ENCODE measurements around the gene GLE1.

DNA sequence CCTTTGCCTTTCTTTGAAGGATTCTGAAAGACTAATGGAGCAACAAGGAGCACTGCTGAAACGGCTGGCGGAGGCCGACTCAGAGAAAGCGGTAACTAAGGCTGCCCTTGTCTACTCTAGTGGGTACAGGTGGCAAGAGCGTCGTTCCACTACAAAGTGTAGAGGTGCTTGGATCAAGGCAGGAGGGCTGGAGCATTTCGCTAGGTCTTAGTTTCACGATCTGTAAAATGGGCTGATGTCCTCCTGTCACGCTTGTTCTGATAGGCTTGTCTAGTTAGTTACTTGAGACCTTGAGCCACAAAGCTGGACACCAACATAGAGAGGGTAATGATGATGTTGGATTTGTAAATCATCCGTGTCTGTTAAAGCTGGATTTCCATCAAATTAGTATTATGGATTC is 23.0 kb upstream of the GLE1 start:
- TF ChIP-seq, protein P1, sequence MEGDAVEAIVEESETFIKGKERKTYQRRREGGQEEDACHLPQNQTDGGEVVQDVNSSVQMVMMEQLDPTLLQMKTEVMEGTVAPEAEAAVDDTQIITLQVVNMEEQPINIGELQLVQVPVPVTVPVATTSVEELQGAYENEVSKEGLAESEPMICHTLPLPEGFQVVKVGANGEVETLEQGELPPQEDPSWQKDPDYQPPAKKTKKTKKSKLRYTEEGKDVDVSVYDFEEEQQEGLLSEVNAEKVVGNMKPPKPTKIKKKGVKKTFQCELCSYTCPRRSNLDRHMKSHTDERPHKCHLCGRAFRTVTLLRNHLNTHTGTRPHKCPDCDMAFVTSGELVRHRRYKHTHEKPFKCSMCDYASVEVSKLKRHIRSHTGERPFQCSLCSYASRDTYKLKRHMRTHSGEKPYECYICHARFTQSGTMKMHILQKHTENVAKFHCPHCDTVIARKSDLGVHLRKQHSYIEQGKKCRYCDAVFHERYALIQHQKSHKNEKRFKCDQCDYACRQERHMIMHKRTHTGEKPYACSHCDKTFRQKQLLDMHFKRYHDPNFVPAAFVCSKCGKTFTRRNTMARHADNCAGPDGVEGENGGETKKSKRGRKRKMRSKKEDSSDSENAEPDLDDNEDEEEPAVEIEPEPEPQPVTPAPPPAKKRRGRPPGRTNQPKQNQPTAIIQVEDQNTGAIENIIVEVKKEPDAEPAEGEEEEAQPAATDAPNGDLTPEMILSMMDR (conservative IDR thresholded peaks at IDR 0.05; ENCODE audit: low read length), result no peak
- no peak for TF ChIP-seq EZH2phosphoT487 (IDR thresholded peaks at IDR 0.05; ENCODE audit: borderline replicate concordance)
